ENCODE results near the gene GLG1. TPM values are rescaled to one million over a fixed set of nuclear protein-coding genes. Genes with fewer than 3 reads are reported as not detected.

The GLG1 gene
- total RNA-seq, 2 donors from 2014 or later: 102 to 123 TPM

DNA sequence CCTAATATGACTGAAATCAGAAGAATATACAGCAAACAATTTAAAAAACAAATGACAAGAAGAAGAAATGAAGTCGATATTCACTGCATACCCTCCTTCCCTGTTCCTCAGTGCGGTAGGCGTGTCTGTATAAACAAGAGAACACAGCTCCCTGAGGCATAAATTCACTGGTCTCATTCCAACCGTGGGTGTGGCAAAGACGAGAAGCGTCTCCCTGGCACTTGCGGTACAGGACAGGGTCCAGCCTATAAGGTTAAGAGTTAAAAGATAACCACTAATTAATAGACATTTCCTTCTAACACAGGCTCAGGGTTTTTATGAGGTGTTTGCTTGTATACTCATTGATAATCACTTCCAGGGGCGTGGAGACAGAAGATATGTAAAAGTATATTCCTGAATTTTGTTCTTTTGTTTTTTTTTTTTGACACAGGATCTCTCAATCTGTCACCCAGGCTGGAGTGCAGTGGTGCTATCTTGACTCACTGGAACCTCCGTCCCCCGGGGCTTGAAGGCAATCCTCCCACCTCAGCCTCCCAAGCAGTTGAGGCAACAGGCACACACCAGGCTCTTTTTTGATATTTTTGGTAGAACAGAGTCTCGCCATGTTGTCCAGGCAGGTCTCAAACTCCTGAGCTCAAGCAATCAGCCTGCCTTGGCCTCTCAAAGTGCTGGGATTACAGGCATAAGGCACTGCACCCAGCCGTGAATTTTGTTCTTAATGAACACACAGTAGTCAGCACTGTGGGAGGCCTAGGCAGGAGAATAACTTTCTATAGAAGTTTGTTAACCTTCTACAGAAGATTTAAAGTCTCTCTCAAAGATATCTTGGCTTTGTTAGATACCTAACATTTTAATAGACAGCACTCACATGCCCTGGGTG lies 126.5 kb downstream of the GLG1 start:
- H3K27ac ChIP-seq: peak overlapping the region in 1 of 2 donors; percentile 44
- peaks cover 0 to 7% of the 10 kb centered on the region in 2 donors for H3K4me1 ChIP-seq
- DNase-seq (ENCODE audit: low spot score): no peak
- H3K4me3 ChIP-seq: no peak overlapping the region
- no peaks in the 10 kb centered on the region for H3K9me3 ChIP-seq
- H3K27me3 ChIP-seq: no peaks in the 10 kb centered on the region
- H3K36me3 ChIP-seq: peaks cover 41% of the 10 kb centered on the region
- TF ChIP-seq CTCF (IDR thresholded peaks at IDR 0.05): no peak

DNA sequence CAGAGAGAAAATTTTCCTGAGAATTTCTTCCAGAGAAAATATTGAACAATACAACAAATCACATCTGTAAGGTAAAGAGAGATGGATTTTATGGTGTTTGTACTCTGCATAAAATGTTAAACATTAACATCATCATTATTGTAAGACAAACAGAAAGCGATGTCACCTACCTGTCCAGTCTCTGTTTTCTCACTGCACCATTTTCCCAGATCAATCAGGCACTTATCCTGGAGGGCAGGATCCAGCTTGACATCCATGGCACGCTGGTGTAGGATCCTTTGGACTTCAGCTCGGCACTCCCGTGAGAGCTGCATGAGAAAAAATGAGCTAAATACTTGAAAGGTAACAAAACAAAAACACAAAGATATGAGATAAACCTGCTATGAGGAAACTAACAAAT lies 129.7 kb downstream of the GLG1 start:
- peaks cover 44% of the 10 kb centered on the region for H3K36me3 ChIP-seq
- H3K27ac ChIP-seq: no peak overlapping the region
- H3K4me1 ChIP-seq: peaks cover 0 to 7% of the 10 kb centered on the region in 2 donors
- no peaks in the 10 kb centered on the region for H3K27me3 ChIP-seq
- no peak for DNase-seq (ENCODE audit: low spot score)
- TF ChIP-seq CTCF (IDR thresholded peaks at IDR 0.05): no peak
- H3K4me3 ChIP-seq: no peak overlapping the region
- H3K9me3 ChIP-seq: no peaks in the 10 kb centered on the region

- no peak for DNase-seq (ENCODE audit: low spot score)
- H3K36me3 ChIP-seq: peaks cover 63% of the 10 kb centered on the region
- H3K4me3 ChIP-seq: no peak overlapping the region
- no peak overlapping the region for H3K27ac ChIP-seq
- H3K4me1 ChIP-seq: no peaks in the 10 kb centered on the region
- no peaks in the 10 kb centered on the region for H3K27me3 ChIP-seq
- H3K9me3 ChIP-seq: no peaks in the 10 kb centered on the region
- TF ChIP-seq CTCF (IDR thresholded peaks at IDR 0.05): no peak
These were observed 132.5 kb downstream of the GLG1 start for GRCh38 chr16:74474416-74474815.

GRCh38 chr16:74472540-74472939 lies 134.4 kb downstream of the GLG1 start:
- peaks cover 77% of the 10 kb centered on the region for H3K36me3 ChIP-seq
- no peak overlapping the region for H3K4me3 ChIP-seq
- H3K27ac ChIP-seq: no peak overlapping the region
- H3K4me1 ChIP-seq: no peaks in the 10 kb centered on the region
- no peak for TF ChIP-seq CTCF (IDR thresholded peaks at IDR 0.05)
- H3K9me3 ChIP-seq: no peaks in the 10 kb centered on the region
- H3K27me3 ChIP-seq: no peaks in the 10 kb centered on the region
- no peak for DNase-seq (ENCODE audit: low spot score)

DNA sequence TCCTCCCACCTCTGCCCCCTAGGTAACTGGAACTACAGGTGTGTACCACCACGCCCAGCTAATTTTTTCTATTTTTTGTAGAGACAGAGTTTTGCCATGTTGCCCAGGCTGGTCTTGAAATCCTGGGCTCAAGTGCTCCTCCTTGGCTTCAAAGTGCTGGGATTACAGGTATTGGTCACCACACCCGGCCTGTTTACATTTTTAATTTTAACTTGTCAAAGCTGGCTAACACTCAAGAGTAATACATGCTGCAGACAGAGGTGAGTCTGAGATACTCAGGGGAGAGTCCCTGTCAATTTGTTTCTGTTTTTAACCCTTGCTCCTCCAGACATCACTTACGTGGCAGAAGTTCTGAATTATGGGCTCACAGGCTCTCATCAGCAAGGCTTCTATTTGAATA lies 134.9 kb downstream of the GLG1 start:
- H3K36me3 ChIP-seq: peaks cover 78% of the 10 kb centered on the region
- TF ChIP-seq CTCF (IDR thresholded peaks at IDR 0.05): no peak

More for the DNA sequence above, 134.9 kb downstream of the GLG1 start:
- H3K27me3 ChIP-seq: no peaks in the 10 kb centered on the region
- no peaks in the 10 kb centered on the region for H3K9me3 ChIP-seq
- H3K27ac ChIP-seq: no peak overlapping the region
- no peaks in the 10 kb centered on the region for H3K4me1 ChIP-seq
- no peak for DNase-seq (ENCODE audit: low spot score)
- no peak overlapping the region for H3K4me3 ChIP-seq
